HEK293 (cell line): ENCODE measurements around the gene FOSB.

Experiments used
- CTCF ChIA-PET: fragments of 350-600 bp; formaldehyde crosslinking; extraction: SDS; loops from one replicate; lab custom pipeline; 2021; ENCODE audit warnings: antibody characterized with exemption; lab: Yijun Ruan, JAX
- POLR2A ChIA-PET: fragments of 300-600 bp; formaldehyde crosslinking; extraction: SDS; loops from one replicate; lab custom pipeline; 2020; ENCODE audit warnings: antibody characterized with exemption, inconsistent platforms; lab: Yijun Ruan, JAX
- H3K27ac ChIP-seq: fragments of 200-500 bp; sonication (Bioruptor generic); 2 replicates; pipeline ENCODE4 v1.5.1; 2014; ENCODE audit warnings: low read depth, low read length, control low read depth, inconsistent platforms; ENCODE audit errors: extremely low read depth
- H3K36me3 ChIP-seq, 2 experiments: fragments of 200-500 bp in 1 of 2; sonication (Bioruptor generic) in 1 of 2; 1 replicate in 1 of 2; 2 replicates in 1 of 2; pipeline ENCODE4 v1.5.1; 2014 to 2017; ENCODE audit warnings: inconsistent platforms in 2 of 2, low read length in 2 of 2; ENCODE audit not compliant: control insufficient read depth in 2 of 2, insufficient read depth in 1 of 2
- H3K4me1 ChIP-seq: fragments of 200-500 bp; sonication (Bioruptor generic); 2 replicates; pipeline ENCODE4 v1.5.1; 2014; ENCODE audit warnings: mild to moderate bottlenecking, low read length, inconsistent platforms; ENCODE audit not compliant: control insufficient read depth, insufficient read depth
- H3K4me3 ChIP-seq: 2 replicates; pipeline ENCODE4 v1.5.1; 2011; ENCODE audit warnings: low read depth, mild to moderate bottlenecking, control low read depth, low read length, moderate library complexity
- H3K9me3 ChIP-seq: fragments of 200-500 bp; sonication (Bioruptor generic); 2 replicates; pipeline ENCODE4 v1.5.1; 2014; ENCODE audit warnings: low read depth, low read length, inconsistent platforms; ENCODE audit not compliant: control insufficient read depth, insufficient read depth
- GLIS2 ChIP-seq: fragments of 450-650 bp; formaldehyde crosslinking; IDR thresholded peaks from 2 replicates; pipeline ENCODE4 v1.5.1; 2016; ENCODE audit warnings: missing biosample characterization, missing genetic modification characterization
- TRIM28 ChIP-seq: IDR thresholded peaks from 2 replicates; pipeline ENCODE4 v1.6.1; 2011; ENCODE audit warnings: low read length, control low read depth, borderline replicate concordance
- YY2 ChIP-seq: fragments of 450-650 bp; formaldehyde crosslinking; IDR thresholded peaks from 2 replicates; pipeline ENCODE4 v1.5.1; 2016; ENCODE audit warnings: missing biosample characterization, missing genetic modification characterization
- ZBTB17 ChIP-seq: fragments of 450-650 bp; formaldehyde crosslinking; IDR thresholded peaks from 2 replicates; pipeline ENCODE4 v1.5.1; 2016; ENCODE audit warnings: missing biosample characterization, missing genetic modification characterization
- ZNF211 ChIP-seq: fragments of 450-650 bp; formaldehyde crosslinking; IDR thresholded peaks from 2 replicates; pipeline ENCODE4 v1.5.1; 2016; ENCODE audit warnings: low read depth, missing biosample characterization, missing genetic modification characterization
- ZNF223 ChIP-seq: fragments of 450-650 bp; formaldehyde crosslinking; IDR thresholded peaks from 2 replicates; pipeline ENCODE4 v1.5.1; 2016; ENCODE audit warnings: missing biosample characterization, missing genetic modification characterization
- ZNF302 ChIP-seq: fragments of 450-650 bp; formaldehyde crosslinking; IDR thresholded peaks from 2 replicates; pipeline ENCODE4 v1.5.1; 2016; ENCODE audit warnings: missing biosample characterization, missing genetic modification characterization, low read depth
- ZNF350 ChIP-seq: fragments of 450-650 bp; formaldehyde crosslinking; IDR thresholded peaks from 2 replicates; pipeline ENCODE4 v1.5.0; 2017; ENCODE audit warnings: missing biosample characterization, mild to moderate bottlenecking, missing genetic modification characterization
- ZNF580 ChIP-seq: fragments of 450-650 bp; formaldehyde crosslinking; IDR thresholded peaks from 2 replicates; pipeline ENCODE4 v1.5.1; 2016; ENCODE audit warnings: missing biosample characterization, missing genetic modification characterization
- ZNF596 ChIP-seq: fragments of 450-650 bp; IDR thresholded peaks from 2 replicates; pipeline ENCODE4 v1.5.0; 2018; ENCODE audit warnings: missing biosample characterization, mild to moderate bottlenecking, missing genetic modification characterization, moderate library complexity
- ZNF600 ChIP-seq: fragments of 450-650 bp; formaldehyde crosslinking; IDR thresholded peaks from 2 replicates; pipeline ENCODE4 v1.5.1; 2016; ENCODE audit warnings: missing biosample characterization, missing genetic modification characterization
- ZNF626 ChIP-seq: fragments of 450-650 bp; sonication (Bioruptor Pico); formaldehyde crosslinking; IDR thresholded peaks from 2 replicates; pipeline ENCODE4 v1.5.1; 2018; ENCODE audit warnings: missing biosample characterization, missing genetic modification characterization, inconsistent platforms
- ZNF639 ChIP-seq: fragments of 450-650 bp; formaldehyde crosslinking; IDR thresholded peaks from 2 replicates; pipeline ENCODE4 v1.5.1; 2016; ENCODE audit warnings: missing biosample characterization, missing genetic modification characterization
- ZNF768 ChIP-seq: fragments of 450-650 bp; formaldehyde crosslinking; IDR thresholded peaks from 2 replicates; pipeline ENCODE4 v1.5.1; 2018; ENCODE audit warnings: missing biosample characterization, mild to moderate bottlenecking, missing genetic modification characterization
- ZSCAN4 ChIP-seq: fragments of 450-650 bp; formaldehyde crosslinking; IDR thresholded peaks from 2 replicates; pipeline ENCODE4 v1.5.1; 2017; ENCODE audit warnings: missing biosample characterization, missing genetic modification characterization
- TF ChIP-seq, protein P1 (sequence below): fragments of 450-650 bp; formaldehyde crosslinking; optimal IDR thresholded peaks from 2 replicates; pipeline ENCODE3; 2016; ENCODE audit warnings: missing biosample characterization, mild to moderate bottlenecking, missing genetic modification characterization
- TF ChIP-seq, protein P2 (sequence below): fragments of 450-650 bp; formaldehyde crosslinking; IDR thresholded peaks from 2 replicates; pipeline ENCODE4 v1.5.1; 2017; ENCODE audit warnings: missing biosample characterization, mild to moderate bottlenecking, missing genetic modification characterization, moderate library complexity

Gene FOSB

GRCh38 chr19:45464274-45464673, 3.5 kb upstream of the FOSB start:
- ChIA-PET POLR2A (no interaction called here), CTCF (interaction anchor here (0.7 to 4.8 kb wide), 5 partner anchors 14 to 24 kb away, joined by 3 to 33 read pairs (median 4); no protein-coding TSS in a partner anchor)
- peaks cover 5% of the 10 kb centered on the region; the same call in 1 of the 2 replicates for H3K4me1 ChIP-seq
- H3K36me3 ChIP-seq: no peaks in the 10 kb centered on the region; a peak in 1 of 3 replicates
- TF ChIP-seq ZNF768 (tag by site-specific recombination) (peak; percentile 91), ZBTB17 (no peak), ZNF580 (tag by site-specific recombination) (0 out of 2 replicates have a peak, but pooled peaks have one; percentile 32)
- TF ChIP-seq, protein P1, sequence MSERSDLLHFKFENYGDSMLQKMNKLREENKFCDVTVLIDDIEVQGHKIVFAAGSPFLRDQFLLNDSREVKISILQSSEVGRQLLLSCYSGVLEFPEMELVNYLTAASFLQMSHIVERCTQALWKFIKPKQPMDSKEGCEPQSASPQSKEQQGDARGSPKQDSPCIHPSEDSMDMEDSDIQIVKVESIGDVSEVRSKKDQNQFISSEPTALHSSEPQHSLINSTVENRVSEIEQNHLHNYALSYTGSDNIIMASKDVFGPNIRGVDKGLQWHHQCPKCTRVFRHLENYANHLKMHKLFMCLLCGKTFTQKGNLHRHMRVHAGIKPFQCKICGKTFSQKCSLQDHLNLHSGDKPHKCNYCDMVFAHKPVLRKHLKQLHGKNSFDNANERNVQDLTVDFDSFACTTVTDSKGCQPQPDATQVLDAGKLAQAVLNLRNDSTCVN (tag by site-specific recombination): no peak
- no peak overlapping the region for H3K27ac ChIP-seq
- H3K4me3 ChIP-seq: no peak overlapping the region
- H3K9me3 ChIP-seq: no peaks in the 10 kb centered on the region

GRCh38 chr19:45464852-45465441, 2.8 kb upstream of the FOSB start:
- H3K9me3 ChIP-seq: no peaks in the 10 kb centered on the region
- TF ChIP-seq YY2 (tag by site-specific recombination) (no peak), ZNF223 (tag by site-specific recombination) (no peak), TRIM28 (no peak), ZNF302 (tag by site-specific recombination) (no peak), ZNF350 (tag by site-specific recombination) (no peak), ZSCAN4 (peak; percentile 70), ZNF600 (tag by site-specific recombination) (no peak), ZNF211 (no peak), ZNF580 (tag by site-specific recombination) (no peak), GLIS2 (tag by site-specific recombination) (0 out of 2 replicates have a peak, but pooled peaks have one; percentile 25), ZNF596 (no peak), ZNF639 (no peak), ZNF626 (tag by site-specific recombination) (no peak)
- TF ChIP-seq, protein P2, sequence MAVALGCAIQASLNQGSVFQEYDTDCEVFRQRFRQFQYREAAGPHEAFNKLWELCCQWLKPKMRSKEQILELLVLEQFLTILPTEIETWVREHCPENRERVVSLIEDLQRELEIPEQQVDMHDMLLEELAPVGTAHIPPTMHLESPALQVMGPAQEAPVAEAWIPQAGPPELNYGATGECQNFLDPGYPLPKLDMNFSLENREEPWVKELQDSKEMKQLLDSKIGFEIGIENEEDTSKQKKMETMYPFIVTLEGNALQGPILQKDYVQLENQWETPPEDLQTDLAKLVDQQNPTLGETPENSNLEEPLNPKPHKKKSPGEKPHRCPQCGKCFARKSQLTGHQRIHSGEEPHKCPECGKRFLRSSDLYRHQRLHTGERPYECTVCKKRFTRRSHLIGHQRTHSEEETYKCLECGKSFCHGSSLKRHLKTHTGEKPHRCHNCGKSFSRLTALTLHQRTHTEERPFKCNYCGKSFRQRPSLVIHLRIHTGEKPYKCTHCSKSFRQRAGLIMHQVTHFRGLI: no peak
- CTCF ChIA-PET: interaction anchor here (0.6 to 4.8 kb wide), 6 partner anchors 13 to 63 kb away, joined by 3 to 33 read pairs (median 4); no protein-coding TSS in a partner anchor
- H3K4me1 ChIP-seq: peaks cover 5% of the 10 kb centered on the region; the same call in 1 of the 2 replicates
- no peaks in the 10 kb centered on the region for H3K36me3 ChIP-seq
- H3K4me3 ChIP-seq: no peak overlapping the region
- H3K27ac ChIP-seq: no peak overlapping the region
- POLR2A ChIA-PET: no interaction called here
